ENCODE results near the gene ATE1.

The ATE1 gene

GRCh38 chr10:121870413-121870812, 57.4 kb downstream of the ATE1 start:
- ChIA-PET POLR2A (no interaction called here), CTCF (no interaction called here)
- no peak for TF ChIP-seq L3MBTL2 (conservative IDR thresholded peaks at IDR 0.05)
- TF ChIP-seq BHLHE40 (IDR thresholded peaks at IDR 0.05; ENCODE audit: borderline replicate concordance), result no peak
- TF ChIP-seq LEF1 (IDR thresholded peaks at IDR 0.05; ENCODE audit: borderline replicate concordance), result no peak
- no peak for TF ChIP-seq SUZ12 (IDR thresholded peaks at IDR 0.05)
- no peak for TF ChIP-seq FOXK2 (IDR thresholded peaks at IDR 0.05)
- TF ChIP-seq FOXA1 (IDR thresholded peaks at IDR 0.05), result no peak
- TF ChIP-seq SP1 (IDR thresholded peaks at IDR 0.05), result no peak
- no peak for DNase-seq (ENCODE audit: extremely low spot score)

- POLR2A ChIA-PET, result no interaction called here
- DNase-seq (ENCODE audit: extremely low spot score), result peak; percentile 44
- CTCF ChIA-PET, result interaction anchor here (0.6 kb wide), 1 partner anchor 10 kb away, joined by 4 read pairs; no protein-coding TSS in a partner anchor
- TF ChIP-seq CTBP1 (IDR thresholded peaks at IDR 0.05; ENCODE audit: borderline replicate concordance) (peak; percentile 86), ARNT (IDR thresholded peaks at IDR 0.05) (peak; percentile 70; the same call in 1 of the 2 replicates), FOXA1 (IDR thresholded peaks at IDR 0.05) (no peak), FOXK2 (IDR thresholded peaks at IDR 0.05) (no peak), SP1 (IDR thresholded peaks at IDR 0.05) (no peak), TARDBP (IDR thresholded peaks at IDR 0.05) (0 out of 2 replicates have a peak, but pooled peaks have one; percentile 30), L3MBTL2 (conservative IDR thresholded peaks at IDR 0.05) (no peak), NFRKB (IDR thresholded peaks at IDR 0.05) (no peak), ELF4 (IDR thresholded peaks at IDR 0.05) (no peak), LEF1 (IDR thresholded peaks at IDR 0.05; ENCODE audit: borderline replicate concordance) (no peak), ZNF384 (IDR thresholded peaks at IDR 0.05) (peak; percentile 8; the same call in 1 of the 2 replicates), FOXM1 (IDR thresholded peaks at IDR 0.05; ENCODE audit: borderline replicate concordance) (peak; percentile 80; the same call in 1 of the 2 replicates), BHLHE40 (IDR thresholded peaks at IDR 0.05; ENCODE audit: borderline replicate concordance) (no peak), SUZ12 (IDR thresholded peaks at IDR 0.05) (no peak), HDGF (IDR thresholded peaks at IDR 0.05; ENCODE audit: borderline replicate concordance) (no peak)
- TF ChIP-seq, protein P1, sequence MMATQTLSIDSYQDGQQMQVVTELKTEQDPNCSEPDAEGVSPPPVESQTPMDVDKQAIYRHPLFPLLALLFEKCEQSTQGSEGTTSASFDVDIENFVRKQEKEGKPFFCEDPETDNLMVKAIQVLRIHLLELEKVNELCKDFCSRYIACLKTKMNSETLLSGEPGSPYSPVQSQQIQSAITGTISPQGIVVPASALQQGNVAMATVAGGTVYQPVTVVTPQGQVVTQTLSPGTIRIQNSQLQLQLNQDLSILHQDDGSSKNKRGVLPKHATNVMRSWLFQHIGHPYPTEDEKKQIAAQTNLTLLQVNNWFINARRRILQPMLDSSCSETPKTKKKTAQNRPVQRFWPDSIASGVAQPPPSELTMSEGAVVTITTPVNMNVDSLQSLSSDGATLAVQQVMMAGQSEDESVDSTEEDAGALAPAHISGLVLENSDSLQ (IDR thresholded peaks at IDR 0.05), result peak; percentile 92
These were observed 62.3 kb downstream of the ATE1 start for GRCh38 chr10:121865554-121865953.

GRCh38 chr10:121864653-121865052, 63.2 kb downstream of the ATE1 start:
- ChIA-PET CTCF (no interaction called here), POLR2A (no interaction called here)
- TF ChIP-seq BHLHE40 (IDR thresholded peaks at IDR 0.05; ENCODE audit: borderline replicate concordance) (no peak), SUZ12 (IDR thresholded peaks at IDR 0.05) (no peak), SP1 (IDR thresholded peaks at IDR 0.05) (no peak), HDGF (IDR thresholded peaks at IDR 0.05; ENCODE audit: borderline replicate concordance) (no peak), FOXA1 (IDR thresholded peaks at IDR 0.05) (no peak), L3MBTL2 (conservative IDR thresholded peaks at IDR 0.05) (no peak), TARDBP (IDR thresholded peaks at IDR 0.05) (no peak), FOXK2 (IDR thresholded peaks at IDR 0.05) (no peak), CTBP1 (IDR thresholded peaks at IDR 0.05; ENCODE audit: borderline replicate concordance) (no peak), LEF1 (IDR thresholded peaks at IDR 0.05; ENCODE audit: borderline replicate concordance) (no peak), NFRKB (IDR thresholded peaks at IDR 0.05) (no peak), ZNF384 (IDR thresholded peaks at IDR 0.05) (no peak), ARNT (IDR thresholded peaks at IDR 0.05) (no peak), FOXM1 (IDR thresholded peaks at IDR 0.05; ENCODE audit: borderline replicate concordance) (no peak), ELF4 (IDR thresholded peaks at IDR 0.05) (no peak)
- TF ChIP-seq, protein P1 (IDR thresholded peaks at IDR 0.05), result no peak
- DNase-seq (ENCODE audit: extremely low spot score), result no peak

DNA sequence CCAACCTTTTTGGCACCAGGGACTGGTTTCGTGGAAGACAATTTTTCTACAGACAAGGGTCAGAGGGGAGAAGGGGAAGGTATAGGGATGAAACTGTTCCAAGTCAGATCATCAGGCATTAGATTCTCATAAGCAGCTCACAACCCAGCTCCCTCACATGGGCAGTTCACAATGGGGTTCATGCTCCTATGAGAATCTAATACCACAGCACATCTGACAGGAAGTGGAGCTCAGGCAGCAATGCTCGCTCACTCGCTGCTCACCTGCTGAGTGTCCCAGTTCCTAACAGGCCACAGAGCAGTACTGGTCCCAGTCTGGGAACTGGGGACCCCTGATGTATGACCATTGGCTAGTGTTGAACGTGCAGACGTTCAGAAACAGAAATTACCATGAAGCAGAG, 63.7 kb downstream of the ATE1 start:
- CTCF ChIA-PET, result no interaction called here
- POLR2A ChIA-PET, result no interaction called here

GRCh38 chr10:121862649-121863048, 65.2 kb downstream of the ATE1 start:
- no peak for DNase-seq (ENCODE audit: extremely low spot score)
- no peak for TF ChIP-seq ZNF384 (IDR thresholded peaks at IDR 0.05)
- no peak for TF ChIP-seq FOXA1 (IDR thresholded peaks at IDR 0.05)
- no peak for TF ChIP-seq CTBP1 (IDR thresholded peaks at IDR 0.05; ENCODE audit: borderline replicate concordance)
- TF ChIP-seq, protein P1 (IDR thresholded peaks at IDR 0.05), result no peak
- no peak for TF ChIP-seq NFRKB (IDR thresholded peaks at IDR 0.05)
- no peak for TF ChIP-seq FOXK2 (IDR thresholded peaks at IDR 0.05)
- TF ChIP-seq BHLHE40 (IDR thresholded peaks at IDR 0.05; ENCODE audit: borderline replicate concordance), result no peak
- TF ChIP-seq SUZ12 (IDR thresholded peaks at IDR 0.05), result no peak
- no peak for TF ChIP-seq ELF4 (IDR thresholded peaks at IDR 0.05)
- TF ChIP-seq TARDBP (IDR thresholded peaks at IDR 0.05), result no peak
- no peak for TF ChIP-seq SP1 (IDR thresholded peaks at IDR 0.05)
- no peak for TF ChIP-seq ARNT (IDR thresholded peaks at IDR 0.05)
- TF ChIP-seq L3MBTL2 (conservative IDR thresholded peaks at IDR 0.05), result no peak
- TF ChIP-seq FOXM1 (IDR thresholded peaks at IDR 0.05; ENCODE audit: borderline replicate concordance), result no peak
- no peak for TF ChIP-seq LEF1 (IDR thresholded peaks at IDR 0.05; ENCODE audit: borderline replicate concordance)
- TF ChIP-seq HDGF (IDR thresholded peaks at IDR 0.05; ENCODE audit: borderline replicate concordance), result no peak
- ChIA-PET CTCF (no interaction called here), POLR2A (no interaction called here)

More for the DNA sequence above, 63.7 kb downstream of the ATE1 start:
- TF ChIP-seq CTBP1 (IDR thresholded peaks at IDR 0.05; ENCODE audit: borderline replicate concordance), result no peak
- TF ChIP-seq HDGF (IDR thresholded peaks at IDR 0.05; ENCODE audit: borderline replicate concordance), result no peak
- no peak for TF ChIP-seq SP1 (IDR thresholded peaks at IDR 0.05)
- no peak for TF ChIP-seq SUZ12 (IDR thresholded peaks at IDR 0.05)
- no peak for TF ChIP-seq LEF1 (IDR thresholded peaks at IDR 0.05; ENCODE audit: borderline replicate concordance)
- TF ChIP-seq FOXM1 (IDR thresholded peaks at IDR 0.05; ENCODE audit: borderline replicate concordance), result no peak
- TF ChIP-seq, protein P1 (IDR thresholded peaks at IDR 0.05), result no peak
- no peak for TF ChIP-seq FOXA1 (IDR thresholded peaks at IDR 0.05)
- no peak for TF ChIP-seq L3MBTL2 (conservative IDR thresholded peaks at IDR 0.05)
- TF ChIP-seq NFRKB (IDR thresholded peaks at IDR 0.05), result no peak
- no peak for TF ChIP-seq TARDBP (IDR thresholded peaks at IDR 0.05)
- no peak for DNase-seq (ENCODE audit: extremely low spot score)

Measured in HEK293T (cell line).